GM15510 (cell line): Measurements from ENCODE around the gene CDK2AP2.

Experiments used
- POLR2A ChIP-seq: IDR thresholded peaks from 3 replicates; pipeline ENCODE4 v1.6.1; 2011; ENCODE audit warnings: borderline replicate concordance; ENCODE audit not compliant: insufficient read length; ENCODE audit errors: extremely low read depth

CDK2AP2 gene

GRCh38 chr11:67510023-67510345 lies 2.0 kb upstream of the CDK2AP2 start:
- TF ChIP-seq POLR2A = no peak

DNA sequence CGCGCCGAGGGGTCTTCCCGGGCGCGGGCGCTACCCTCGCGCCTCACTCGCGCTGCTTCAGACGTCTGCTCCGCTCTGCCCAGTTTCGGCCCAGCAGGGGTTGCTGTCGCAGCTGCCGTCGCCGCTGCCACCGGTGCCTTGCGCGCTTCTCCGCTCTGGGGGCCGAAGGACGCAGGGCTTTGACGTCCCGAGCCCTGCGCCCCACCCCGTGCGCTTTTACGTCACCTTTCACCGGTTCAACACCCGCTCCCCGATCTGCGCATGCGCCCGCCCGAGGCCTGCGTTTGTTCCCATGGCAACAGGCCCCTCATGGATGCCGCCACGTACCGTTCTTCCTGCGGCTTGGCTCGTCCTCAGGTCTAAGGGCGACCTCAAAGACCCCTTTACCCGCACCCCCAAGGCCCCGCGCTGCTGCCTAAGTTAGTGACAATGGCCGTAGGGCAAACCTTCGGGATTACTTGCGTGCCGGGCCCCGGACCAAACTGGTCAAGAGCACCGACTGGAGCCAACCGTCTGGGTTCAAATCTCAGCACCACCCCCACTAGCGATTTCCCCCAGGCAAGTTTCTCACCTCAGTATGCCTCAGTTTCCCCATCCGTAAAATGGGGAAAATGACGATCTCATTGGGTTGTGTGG lies 642 bp upstream of the CDK2AP2 start:
- peak; percentile 37 for TF ChIP-seq POLR2A

DNA sequence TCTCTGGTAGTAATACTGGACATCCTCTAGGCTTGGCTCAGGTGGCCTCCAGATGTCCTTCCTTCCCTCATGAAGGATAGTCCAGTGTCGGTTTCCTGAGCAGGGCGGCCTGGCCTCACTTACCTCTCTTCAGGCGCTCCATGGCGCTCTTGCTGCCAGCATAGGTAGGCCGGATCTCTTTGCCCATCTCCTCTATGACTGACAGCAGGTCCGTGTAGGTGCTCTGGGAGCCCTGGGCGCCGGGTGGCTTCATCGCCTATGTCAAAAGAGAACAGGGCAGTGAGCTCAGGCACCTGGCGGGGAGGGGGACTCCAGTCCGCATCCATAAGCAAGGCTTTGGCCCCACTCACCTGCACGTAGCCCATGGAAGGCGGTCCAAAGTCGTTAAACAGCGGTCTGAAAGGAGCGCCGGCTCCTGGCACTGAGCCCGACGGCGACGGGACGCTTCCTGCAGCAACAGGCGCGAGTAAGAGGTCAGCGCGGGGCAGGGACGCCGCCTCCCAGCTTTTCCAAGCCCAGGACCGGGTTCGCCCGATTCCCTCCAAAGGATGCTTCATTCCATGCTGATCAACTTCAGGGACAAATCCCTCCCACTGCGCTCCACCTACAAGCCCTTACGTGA lies 609 bp downstream of the CDK2AP2 start:
- TF ChIP-seq POLR2A = no peak

- no peak for TF ChIP-seq POLR2A
Measured at GRCh38 chr11:67506426-67507051, 1.4 kb downstream of the CDK2AP2 start.

- TF ChIP-seq POLR2A = peak; percentile 29
Measured at GRCh38 chr11:67505605-67506396, 2.2 kb downstream of the CDK2AP2 start.

- TF ChIP-seq POLR2A = peak; percentile 57
Measured at GRCh38 chr11:67504950-67505581, 2.9 kb downstream of the CDK2AP2 start, which contains the start of gene PITPNM1. Gene PITPNM1 (minus strand): TSS chr11:67505363. CDS start chr11:67504180, 1,183 bp downstream.

DNA sequence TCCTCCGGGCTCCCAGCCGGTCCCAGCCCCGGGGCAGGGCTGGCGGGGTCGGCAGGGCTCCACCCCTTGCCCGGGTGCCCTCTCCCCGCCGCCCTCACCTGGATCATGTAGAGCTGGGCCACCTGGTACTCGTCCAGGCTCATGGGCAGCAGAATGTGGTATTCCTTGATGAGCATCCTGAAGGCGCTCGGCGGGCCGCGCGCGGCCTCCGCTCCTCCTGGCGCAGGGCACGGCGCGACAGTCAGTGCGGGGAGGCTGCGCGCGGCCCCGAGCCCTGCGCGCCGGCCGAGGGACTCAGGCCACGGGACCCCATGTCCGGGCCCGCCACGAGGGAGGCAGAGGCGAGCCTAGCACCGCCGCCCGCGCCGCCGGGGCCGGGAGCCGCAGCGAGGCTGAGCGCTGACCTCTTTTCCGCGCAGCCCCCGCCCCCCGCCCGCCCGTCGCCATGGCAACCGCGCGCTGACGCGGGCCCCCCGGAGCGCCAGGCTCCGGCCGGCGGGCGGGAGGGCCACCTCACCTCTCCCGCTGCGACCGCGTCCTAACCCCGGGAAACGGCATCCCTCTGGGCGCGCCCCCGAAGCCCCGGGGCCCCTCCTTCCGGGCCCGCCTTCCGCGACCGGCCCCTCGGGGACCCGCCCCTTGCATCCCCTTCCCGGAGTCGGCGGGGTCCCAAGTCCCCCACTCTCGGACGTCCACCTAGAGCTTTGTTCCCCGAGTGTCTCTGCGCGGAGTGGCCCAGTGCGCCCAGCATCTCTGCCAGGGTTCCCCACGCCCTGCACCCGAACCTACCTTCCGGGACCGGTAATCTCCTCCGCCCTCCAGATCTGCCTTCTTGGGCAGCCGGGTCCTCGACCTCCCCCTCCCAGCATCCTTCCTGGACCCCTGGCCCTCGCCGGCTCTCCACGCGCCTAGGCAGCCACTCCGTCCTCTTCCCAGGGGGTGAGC lies 3.7 kb downstream of the CDK2AP2 start:
- TF ChIP-seq POLR2A = no peak

- TF ChIP-seq POLR2A = no peak
Measured at GRCh38 chr11:67503119-67504004, 4.6 kb downstream of the CDK2AP2 start.

DNA sequence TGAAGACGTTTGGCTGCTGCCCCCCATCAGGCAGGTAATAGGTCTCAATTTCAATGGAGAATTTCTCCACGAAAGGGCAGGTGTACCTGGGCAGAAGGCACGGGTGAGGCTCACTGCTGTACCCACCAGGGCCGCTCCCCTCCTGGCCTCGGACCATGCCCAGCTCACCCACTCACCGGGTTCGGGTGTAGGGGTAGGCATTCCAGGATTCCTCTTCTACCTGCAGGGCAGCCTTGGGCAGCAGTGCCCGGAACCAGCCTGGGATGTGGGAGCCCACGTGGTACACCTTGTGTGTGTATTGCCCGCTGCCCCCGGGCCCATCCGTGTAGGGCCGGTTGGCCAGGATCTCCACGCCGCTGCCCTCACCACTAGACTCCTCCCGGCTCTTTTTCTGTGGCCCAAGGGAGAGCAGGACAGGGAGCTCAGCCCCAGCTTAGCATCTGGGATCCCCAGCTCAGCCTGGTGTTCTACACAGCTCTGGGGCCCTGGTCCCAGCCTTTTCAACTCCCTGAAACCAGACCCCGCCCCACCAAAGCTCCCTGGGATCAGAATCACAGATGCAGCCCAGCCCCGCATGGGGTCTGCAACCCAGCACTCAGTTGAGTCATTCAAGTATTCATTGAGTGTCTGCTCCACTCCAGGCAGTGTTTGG lies 5.5 kb downstream of the CDK2AP2 start:
- no peak for TF ChIP-seq POLR2A

DNA sequence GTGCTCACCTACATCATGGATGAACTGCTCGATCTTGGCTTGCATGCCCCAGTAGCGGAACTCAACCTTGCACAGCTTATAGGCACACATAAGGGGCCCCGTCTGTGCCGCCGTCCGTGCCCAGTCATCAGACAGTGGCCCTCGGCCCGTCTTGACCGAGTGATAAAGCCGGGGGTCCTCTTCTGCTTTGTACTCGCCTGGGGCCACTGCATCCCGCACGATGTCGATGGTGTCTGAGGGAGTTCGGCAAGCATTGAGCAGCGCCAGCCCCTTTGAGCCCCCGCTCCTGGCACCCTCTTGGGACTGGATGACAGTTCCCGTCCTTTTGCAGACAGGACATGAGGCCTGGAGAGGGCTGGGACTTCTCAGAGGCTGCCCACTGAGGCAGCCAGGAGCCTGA lies 6.1 kb downstream of the CDK2AP2 start:
- no peak for TF ChIP-seq POLR2A

- TF ChIP-seq POLR2A = no peak
Measured at GRCh38 chr11:67500831-67501715, 6.9 kb downstream of the CDK2AP2 start.
